GM19395 (cell line): ENCODE data around the gene ATP2B2.

Source experiments
- ATAC-seq: cut with Tn5 transposase; IDR thresholded peaks from one replicate; pipeline ENCODE4 v1.9.1; 2021; ENCODE audit warnings: mild to moderate bottlenecking, moderate library complexity; ENCODE audit not compliant: unreplicated experiment

The ATP2B2 gene

DNA sequence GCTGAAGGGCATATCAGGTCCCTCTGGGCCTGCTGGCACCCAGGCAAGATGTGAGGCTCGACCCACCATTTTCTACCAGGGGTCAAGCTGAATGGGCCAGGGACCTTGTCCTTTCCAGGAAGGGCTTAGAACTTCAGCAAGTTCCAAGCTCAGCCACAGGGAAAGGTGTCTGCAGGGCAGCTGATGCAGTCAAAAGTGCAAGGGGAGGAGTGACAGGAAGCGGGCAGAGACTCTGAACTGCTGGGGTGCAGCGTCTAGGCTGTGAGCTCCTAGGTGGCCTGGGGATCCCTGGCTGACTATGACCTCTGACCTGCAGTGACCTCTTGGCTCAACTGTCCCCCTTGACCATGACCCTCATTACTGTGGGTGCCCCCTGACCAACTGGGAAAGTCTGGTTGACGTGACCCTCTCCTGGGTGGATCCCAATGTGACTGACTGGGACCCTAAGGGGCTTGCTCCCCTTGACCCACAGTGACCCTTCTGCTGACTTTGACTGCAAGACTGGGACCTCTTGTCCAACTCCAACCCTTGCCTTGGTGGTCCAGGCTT is 170.1 kb downstream of the ATP2B2 start:
- ATAC-seq: no peak

DNA sequence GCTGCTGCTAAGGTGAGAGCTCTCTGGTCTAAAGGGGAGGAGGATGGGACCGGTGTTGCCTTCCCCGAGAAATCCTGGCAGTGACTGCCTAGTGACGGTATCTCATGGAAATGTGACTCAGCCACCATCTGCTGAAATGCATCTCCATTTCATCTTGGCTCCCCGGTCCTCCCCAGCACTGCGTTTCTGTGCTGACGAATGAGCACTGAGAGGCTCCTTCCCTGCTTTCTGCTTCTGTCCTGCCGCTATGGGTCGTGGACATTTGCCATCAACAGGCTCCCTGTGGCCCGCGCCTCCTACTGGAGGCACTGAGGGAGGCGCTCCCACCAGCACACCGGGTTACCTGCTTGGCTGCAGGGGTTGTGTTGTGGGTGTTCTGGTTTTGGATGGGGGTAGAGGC is 170.9 kb downstream of the ATP2B2 start:
- ATAC-seq: no peak

DNA sequence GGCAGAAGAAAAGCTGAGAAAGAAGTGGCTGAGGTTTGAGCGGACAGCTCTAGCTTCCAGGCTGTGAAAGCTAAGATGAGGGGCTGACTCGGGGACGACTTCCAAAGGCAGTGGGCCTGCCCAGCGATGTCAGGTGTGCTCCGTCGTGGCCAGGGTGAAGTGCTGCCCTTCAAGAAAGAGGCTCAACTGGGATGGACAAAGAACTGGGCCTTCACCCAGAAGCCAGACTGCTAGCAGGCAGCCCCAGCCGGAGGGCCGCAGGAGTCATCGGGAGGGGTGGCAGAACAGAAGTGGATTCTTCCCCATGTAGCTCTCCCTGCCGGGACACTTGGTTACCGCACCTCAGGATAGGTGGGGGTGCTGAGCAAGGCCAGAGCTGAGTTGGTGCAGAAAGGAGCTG is 171.3 kb downstream of the ATP2B2 start:
- no peak for ATAC-seq

DNA sequence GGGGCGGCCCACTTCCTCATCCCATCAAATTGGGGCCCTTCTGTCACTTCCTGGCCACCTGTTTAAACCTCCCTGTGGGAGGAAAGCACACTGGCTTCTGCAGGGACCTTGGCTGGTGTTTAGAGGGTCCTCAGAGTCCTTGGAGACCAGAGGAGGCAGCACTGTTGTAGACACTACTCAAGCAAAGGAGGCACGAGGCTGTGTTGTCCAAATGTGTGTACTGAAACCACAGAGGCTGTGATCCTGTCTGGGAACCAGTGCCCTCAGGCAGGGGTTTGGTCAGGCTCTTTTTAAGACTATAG is 172.1 kb downstream of the ATP2B2 start:
- no peak for ATAC-seq

DNA sequence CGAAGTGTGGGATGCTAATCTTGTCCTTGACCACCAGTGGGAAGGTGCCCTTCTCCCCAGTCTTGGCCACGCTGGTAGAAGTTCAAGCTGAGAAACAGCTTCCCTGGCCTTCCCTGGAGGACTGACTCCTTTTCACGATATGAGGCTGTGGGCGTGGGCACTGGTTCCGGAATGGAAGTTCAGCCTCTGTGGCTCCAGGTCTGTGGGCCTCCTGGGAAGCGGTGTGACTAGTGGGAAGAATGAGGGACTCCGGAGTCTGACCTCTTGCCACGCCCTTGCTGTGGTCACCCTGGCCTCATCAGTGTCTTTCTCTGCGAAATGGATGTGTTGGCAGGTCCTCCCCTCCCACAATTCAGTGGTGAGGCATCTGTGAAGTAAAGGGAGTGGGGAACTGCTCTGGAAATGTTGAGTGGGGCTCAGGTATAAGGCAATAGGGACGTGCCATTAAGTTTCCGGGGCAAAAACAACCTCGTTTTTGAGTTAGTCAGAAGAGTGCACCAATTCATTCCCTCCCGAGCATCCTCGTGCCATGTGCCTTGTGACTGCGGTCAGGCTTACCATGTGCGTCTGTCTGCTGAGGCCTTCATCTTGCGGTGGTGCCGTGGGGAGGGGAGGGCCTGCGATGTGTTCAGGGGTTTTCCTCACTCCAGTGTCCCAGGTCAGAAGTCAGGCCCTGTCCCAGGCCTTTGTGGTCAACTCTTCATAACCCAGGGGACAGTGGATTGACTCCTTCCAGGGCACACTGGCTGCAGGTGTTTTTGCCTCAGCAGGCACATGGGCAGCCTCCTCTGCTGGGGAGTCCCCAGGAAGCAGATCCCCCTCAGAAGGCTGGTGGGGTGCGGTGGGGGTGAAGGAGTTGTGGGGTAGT is 172.7 kb downstream of the ATP2B2 start:
- ATAC-seq: no peak

DNA sequence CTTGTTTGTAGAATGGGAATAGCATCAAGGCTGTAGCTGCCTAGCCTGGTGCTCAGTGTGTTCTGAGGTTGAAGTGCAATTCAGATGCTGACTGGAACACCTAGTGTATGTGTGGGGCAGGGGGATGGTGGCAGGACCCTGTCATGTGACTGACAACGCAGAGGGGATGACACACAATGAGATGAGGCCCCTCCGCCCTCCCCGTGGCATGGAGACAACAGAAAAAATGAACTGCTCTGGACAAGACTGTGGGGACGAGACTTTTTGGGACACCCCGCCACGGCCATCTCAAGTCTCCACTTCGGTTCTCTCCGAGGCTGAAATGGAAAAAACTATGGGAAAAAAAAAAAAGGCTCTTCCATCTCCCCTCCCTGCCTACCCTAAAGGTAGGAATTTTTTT is 174.1 kb downstream of the ATP2B2 start:
- no peak for ATAC-seq

DNA sequence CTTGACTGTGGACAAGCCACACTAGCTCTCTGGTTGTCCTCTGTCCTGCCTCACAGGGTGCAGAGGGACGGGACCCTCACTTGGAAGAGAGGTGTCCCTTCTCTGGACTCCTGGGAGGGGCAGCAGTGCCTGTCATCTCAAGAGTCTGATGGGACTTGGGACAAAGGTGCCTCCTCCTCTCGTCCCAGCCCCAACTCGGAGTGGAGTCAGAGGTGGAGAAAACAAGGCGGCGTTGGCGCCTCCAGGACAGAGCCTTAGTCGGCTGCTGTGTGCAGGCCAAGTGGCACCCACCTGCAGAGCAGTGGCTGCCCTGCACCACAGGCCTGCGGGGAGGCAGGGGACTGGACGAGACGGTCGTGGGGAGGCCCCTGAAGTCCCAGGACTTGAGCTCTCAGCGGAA is 175.1 kb downstream of the ATP2B2 start:
- ATAC-seq: no peak

DNA sequence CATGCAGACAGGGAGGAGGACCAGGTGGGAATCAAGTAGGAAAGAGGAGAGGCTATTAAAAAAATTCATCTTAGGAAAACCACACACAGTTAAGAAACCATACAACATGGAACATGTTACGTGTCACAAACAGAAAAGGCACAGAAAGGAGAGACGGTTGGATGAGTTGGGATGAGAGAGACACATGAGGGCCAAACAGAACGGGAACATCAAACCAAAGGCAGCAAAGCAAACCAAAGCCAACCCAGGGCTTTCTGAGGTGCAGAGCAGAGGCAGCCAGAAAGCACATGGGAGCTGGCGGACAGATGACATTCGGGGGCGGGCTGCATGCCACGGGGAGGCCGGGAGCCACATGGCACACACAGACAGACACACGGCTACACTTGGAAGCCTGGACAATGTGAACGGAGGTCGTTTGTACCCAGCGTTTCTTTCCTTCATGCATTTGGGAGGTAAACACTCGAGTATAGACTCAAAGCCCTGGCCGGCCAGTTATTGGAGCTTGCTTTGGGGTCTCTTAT is 175.8 kb downstream of the ATP2B2 start:
- ATAC-seq: no peak

DNA sequence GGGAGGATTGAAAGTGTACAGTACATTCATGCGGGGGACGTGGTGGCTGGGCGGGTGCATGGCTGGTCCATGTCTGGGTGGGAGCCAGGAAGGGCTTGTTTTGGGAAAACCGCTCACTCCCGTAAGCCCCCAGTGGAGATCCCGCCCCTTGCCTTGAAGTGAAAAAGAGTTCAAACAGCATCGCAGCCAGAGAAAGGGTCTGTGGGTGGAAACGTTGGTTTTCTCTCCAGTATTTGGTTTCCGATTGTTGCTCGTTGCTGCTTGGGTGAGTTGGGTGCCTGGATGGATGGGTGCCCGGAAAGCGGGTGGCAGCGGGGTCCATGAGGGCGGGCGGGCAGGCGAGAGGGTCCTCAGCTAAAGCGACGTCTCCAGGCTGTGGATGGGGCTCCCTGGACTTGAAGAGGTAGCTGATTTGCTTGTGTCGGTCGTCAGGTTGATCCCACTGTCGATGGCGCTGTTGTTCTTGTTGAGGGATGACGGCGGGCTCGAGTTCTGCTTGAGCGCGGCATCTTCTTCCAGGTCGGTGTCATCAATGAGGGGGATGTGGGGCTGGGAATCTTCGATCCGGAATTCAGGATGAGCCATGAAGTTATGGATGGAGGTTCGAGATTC is 176.8 kb downstream of the ATP2B2 start:
- ATAC-seq: no peak

DNA sequence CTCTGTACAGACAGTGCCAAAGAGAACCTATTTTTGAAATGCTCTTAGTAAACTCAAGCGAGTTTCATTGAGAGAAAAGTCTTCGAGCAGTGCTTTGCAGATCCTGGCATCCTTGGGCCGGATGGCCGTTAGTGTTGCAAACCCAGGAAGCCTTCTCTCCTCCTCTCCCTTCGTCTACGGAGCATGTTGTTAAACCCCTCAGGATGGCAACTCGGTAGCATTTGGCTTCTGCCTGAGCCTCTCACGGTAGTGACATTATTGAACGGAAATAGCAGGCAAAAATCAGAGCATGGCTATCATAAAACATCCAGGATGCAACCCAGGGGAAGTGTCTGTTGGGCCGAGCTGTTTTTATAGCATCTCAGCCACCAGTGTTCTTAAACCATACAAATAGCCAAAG is 177.8 kb downstream of the ATP2B2 start:
- no peak for ATAC-seq

DNA sequence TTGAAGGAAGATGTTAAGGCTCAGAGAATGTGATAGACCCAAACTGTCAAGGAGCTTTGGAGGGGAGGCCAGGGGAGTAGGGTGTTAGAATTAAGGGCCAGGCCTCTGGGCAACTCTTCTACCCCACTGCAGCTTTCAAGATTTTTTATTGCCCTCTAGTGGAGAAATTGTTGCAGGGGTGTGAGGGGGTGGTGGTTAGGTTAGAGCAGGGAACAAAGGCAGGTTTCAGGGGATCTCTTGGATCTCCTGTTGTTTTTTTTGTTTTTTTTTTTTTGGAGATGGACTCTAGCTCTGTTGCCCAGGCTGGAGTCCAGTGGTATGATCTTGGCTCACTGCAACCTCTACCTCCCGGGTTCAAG is 183.1 kb downstream of the ATP2B2 start:
- ATAC-seq: no peak

DNA sequence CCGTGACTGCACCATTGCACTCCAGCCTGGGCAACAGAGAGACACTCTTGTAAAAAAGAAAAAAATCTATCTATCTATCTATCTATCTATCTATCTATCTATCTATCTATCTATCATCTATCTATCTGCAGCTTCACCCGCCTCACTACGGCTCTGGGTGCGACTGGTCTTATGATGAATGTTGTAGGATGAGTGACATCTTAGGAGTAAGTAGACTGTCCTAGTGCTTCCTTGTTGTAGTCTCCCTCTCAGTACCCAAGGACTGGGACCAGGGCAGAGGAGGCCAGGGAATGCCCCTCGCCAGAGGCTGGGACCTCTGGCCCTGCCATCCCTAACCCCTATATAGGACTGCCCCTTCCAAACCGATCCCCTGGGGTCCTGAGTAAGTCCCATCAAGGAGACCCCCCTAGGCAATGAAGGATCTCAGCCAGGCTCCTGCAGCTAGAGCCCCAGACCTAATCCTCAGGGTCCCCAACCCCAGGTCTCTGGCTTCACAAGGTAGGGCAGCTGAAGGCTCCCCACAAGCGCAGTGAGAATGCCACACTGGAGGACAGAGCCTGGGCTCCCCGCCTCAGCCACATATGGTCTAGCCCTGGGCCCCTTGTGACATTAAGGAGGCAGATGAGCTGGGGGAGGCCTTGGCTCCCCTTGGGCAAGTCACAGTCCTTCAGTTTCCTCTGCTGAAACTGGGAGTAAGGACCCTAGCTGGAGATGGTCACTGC is 183.6 kb downstream of the ATP2B2 start:
- no peak for ATAC-seq

DNA sequence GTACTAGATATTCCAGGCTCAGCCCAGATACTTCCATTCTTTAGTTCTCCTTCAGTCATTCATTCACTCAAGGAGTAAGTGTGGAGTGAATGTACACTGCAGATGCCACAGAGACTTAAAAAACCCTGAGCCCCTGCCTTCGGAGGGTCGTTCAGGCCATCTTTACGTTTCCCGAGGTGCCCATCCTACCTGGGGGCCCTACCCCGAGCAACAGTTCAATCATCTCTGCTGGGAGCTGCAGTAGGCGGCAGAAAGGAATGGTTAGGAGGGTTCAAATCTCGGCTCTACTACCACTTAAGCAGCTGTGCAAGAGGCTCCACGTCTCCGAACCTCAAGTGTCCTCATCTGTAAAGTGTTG is 185.1 kb downstream of the ATP2B2 start:
- peak; percentile 9 for ATAC-seq

DNA sequence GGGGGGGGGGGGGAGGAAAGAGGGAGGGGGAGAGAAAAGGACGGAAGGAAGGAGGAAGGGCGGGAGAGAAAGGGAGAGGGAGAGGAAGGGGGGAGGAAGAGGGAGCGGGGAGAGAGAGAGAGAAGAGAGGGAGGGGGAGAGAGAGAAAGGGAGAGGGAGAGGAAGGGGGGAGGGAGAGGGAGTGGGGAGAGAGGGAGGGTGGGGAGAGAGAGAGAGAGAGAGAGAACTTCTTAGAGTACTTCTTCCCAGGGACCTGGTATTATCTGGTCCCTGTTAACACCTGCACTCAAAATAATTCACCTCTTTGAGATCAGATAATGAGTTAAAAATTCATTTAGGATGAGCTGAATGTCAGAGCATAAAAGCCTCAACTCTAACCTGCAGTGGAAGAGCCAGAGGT is 185.6 kb downstream of the ATP2B2 start:
- no peak for ATAC-seq

DNA sequence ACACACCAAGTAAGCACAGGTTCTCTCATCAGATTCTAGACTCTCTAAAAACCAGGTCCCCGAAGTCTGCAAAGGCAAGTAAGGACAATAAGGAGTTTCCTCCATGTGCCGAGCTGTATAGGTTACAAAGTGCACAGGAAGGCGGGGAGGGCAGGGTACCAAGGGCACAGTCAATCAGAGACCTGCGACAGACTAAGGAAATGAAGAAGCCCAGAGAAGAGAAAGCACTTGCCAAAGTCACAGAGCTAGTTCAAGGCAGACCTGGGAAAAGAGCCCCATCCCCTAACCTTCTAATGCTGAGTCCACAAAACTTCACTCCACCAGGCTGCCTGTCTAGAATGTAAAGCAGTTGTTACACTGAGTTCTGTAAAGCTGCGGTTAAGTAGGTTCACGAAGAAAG is 186.1 kb downstream of the ATP2B2 start:
- ATAC-seq: no peak

DNA sequence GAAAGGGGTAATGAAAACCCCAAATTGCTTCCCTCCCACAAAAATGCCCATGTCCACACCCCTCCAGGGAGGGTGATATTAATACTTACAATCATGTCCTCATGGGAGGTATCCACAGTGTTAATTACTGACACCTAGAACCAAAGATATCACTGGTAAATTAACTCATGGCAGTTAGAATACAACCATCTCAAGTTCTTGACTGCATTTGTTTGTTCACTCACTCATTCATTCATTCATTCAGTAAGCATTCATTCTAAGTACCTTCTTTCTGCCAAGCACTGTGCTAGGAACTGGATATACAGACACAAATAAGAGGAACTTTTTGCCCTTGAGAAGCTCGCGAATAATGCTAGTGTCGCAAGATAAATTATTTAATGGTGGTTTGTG is 187.4 kb downstream of the ATP2B2 start:
- ATAC-seq: no peak

DNA sequence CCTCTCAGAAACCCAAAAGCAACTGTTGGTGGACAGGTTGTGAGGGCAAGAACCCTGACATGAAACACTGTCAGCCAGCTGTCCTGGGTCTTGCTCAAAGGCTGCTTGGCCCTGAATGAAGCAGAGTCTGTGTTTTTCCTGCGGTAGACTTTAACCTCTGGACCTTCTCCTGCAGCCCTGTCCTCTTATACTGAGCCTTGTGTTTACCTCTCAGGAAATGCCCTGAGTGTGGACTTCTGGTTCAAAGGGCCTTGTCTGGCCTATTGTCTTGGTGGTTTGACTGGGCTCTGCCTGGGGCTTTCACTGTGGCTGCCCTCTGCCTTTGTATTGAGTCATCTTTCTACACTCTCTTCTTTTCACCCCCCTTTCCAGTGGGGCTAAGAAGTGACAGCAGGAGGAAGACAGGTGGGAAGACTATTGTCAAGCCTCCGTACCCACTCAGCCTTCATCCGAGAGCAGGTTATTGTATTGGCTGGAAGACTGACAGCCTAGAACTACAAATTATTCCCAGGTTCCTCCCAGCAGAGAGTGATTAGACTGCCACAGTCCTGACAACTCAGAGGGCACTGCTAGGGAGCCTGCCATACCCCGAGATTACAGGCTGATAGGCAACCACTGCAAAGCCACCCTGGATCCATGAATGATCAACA is 187.9 kb downstream of the ATP2B2 start:
- ATAC-seq: no peak

DNA sequence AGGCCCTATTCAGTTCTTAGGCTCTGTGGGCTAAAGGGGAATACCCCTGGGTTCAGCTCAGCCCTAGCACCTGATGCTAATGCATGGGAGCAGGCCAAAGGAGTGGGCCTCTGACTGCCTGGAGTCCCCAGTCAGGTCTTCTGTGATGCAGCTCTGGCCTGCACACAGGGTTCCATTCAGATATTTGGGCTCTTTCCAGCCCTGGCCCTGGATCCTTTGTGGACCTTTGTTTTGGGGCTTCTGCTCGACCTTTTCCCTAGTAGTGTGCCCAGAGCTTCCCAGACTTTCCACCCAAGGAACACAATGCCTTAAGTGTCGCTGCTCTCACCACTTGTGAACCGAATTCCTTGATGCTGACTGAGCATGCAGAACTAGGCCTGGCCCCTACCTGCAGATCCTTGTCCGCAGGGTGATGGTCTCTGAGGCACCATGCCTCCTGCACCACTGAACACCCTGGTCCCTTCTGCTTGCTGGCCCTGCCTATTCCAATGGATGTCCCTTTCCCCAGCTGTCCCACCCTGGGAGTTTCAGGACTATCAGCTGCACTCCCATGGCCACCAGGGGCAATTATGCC is 189.5 kb downstream of the ATP2B2 start:
- ATAC-seq: no peak

DNA sequence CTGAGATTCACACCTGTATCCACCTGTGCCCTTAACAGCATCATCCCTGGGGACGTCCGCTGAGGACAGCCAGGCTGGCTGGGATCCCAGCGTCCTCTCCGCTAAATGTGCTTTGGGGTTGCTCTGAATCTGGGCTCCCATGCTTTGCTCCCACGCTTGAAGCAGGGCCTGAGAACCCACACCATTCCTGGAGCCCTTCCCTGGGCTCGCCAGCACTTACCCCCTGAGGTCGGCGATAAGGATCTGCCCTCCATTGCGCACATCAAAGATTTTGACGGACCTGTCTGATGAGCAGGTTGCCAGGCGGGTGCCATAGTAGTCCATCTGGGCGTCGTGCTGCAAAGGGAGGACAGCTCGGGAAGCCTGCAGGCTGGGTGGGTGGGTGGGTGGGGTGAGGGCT is 190.3 kb downstream of the ATP2B2 start:
- ATAC-seq: no peak

DNA sequence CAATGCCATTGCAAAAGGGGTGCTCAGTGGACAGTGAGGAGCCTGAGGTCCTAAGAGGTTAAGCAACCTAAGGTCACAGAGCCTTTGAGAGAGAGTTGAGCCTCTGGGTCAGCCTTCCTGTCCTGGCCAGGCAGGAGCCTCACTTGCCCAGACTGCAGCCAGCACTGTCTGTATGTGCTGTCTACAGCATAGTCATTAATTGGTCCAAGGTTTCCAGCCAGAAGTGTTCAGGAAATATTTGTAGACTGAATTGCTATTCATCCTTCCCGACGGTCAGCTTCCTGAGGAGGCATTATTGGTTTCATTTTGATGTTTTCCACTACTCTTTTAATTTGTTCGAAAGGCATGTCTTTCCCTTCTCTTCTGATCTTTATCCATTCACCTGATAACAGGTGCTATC is 192.5 kb downstream of the ATP2B2 start:
- no peak for ATAC-seq

DNA sequence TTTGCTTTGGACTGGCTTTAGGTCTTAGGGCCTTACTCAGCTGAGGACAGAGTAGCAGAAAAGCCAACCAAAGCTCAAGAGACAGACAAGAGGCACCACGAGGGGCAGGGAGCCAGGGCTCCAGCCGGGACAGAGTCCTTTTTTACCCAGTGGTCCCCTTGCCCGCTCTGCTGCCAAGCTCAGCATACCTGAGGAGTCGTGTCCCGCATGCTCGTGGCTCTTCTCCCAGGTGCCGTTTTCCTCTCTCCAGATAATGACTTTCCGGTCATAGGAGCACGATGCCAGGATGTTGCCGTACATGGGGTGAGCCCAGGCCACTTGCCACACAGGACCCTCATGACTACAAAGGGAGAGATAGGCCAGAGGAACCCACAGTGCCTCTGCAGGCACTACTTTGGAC is 193.0 kb downstream of the ATP2B2 start:
- no peak for ATAC-seq
